ENCODE data around the gene TCERG1L.
"Not testable (repeated sequence)": the region's sequence is repeated elsewhere in the genome, so short reads cannot be mapped to it uniquely, and the experiment has no call there.

The TCERG1L gene, protein sequence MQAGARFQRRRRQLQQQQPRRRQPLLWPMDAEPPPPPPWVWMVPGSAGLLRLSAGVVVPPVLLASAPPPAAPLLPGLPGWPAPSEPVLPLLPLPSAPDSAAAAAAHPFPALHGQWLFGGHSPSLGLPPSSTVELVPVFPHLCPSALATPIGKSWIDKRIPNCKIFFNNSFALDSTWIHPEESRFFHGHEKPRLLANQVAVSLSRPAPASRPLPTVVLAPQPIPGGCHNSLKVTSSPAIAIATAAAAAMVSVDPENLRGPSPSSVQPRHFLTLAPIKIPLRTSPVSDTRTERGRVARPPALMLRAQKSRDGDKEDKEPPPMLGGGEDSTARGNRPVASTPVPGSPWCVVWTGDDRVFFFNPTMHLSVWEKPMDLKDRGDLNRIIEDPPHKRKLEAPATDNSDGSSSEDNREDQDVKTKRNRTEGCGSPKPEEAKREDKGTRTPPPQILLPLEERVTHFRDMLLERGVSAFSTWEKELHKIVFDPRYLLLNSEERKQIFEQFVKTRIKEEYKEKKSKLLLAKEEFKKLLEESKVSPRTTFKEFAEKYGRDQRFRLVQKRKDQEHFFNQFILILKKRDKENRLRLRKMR

DNA sequence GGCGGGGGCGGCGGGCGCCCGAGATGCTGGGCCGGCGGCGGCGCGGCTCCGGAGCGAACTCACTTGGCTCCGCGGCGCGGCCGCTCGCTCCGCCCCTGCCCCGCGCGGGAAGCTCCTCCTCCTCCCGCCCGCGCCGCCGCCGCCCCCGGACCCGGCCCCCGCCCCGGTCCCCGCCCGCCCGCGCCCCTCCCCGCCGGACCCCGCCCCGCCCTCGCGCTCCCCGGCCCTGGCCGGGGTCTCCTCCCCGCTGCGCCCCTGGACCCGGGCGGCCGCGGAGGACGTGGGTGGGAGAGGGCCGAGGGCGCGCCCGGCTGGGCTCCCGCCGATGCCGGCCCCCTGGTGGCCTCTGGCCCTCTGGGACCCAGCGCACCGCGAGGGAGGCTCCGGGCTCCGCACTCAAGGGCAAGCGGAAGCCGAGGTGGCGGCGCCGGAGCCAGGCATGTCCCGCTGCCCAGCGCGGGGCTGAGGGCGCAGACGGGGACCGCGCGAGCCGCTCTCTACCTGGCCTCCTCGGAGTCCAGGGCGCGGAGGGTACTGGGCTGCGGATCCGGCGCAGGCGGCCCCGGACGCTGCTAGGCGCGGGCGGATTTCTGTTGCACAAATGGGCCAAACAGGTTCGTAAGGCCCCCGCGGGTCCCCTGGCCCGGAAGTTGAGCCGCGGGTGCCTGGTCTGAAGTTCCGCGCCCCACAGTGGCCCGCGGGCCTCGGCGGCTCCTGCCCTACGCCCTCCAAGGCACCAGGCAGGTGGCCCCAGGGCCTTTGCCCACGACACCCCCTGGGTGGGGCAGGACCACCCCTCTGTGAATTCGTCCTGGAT, at the start of gene TCERG1L:
TCERG1L (minus strand) TSS at position 61 of the 817 bp plus-strand sequence. CDS start 86 bp downstream, outside the sequence.
- ATAC-seq = peak; percentile 40

DNA sequence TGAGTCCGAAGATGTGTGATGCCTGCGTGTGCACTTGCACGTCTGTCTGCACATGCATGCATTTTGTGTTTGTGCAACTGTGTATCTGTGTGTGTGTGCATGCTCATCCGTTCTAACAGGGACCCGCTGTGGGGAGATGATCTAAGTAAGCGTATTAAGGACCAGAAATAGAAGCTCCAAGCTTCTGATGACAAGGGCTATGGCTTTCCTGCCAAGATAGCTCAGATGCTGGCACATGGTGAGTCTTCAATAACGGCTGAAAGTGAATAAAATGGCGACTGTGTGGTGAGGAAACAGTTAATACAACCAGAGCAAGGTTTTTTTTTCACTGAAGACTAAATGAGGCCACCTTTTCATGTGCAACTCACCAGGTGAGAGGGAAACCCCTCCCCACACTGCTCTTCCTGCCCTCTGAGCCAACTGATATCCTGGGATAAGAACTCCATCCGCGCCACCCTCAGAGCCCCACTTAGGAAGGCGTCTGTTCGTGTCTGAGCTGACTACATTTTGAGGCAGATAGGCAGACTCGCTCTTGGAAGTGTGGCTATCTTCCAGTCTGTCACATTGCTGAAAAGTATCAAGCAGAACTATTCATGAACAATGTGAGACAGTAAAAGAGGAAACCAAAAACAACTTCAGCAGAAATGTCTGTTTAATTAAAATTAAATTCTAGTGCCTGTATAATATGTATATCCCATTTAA, 47.4 kb upstream of the TCERG1L start:
- ATAC-seq = no peak
- DNase-seq = no peak

More for the DNA sequence above, at the start of gene TCERG1L:
- DNase-seq = peak; percentile 21

- ATAC-seq = no peak
- no peak for DNase-seq
These were observed 44.9 kb upstream of the TCERG1L start for GRCh38 chr10:131356442-131356841.

DNA sequence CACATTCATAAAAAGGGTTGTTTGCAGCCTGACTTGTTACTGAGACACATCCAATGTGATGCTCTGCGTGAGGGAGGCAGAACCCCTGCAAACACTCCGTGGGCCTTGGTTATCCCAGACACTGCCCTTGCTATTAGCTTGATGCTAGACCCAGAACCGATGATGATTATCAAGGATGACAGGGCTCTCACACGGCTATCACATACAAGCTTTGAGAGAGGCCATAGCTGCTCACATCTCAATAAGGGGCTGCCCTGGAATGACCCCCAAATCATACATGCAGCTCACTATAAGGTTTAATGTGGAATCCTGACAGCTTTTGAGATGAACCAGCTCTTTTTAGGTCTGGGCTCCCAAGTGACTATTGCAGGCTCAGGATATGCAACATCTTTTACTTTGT, 44.4 kb upstream of the TCERG1L start:
- DNase-seq (no peak), ATAC-seq (no peak)

DNA sequence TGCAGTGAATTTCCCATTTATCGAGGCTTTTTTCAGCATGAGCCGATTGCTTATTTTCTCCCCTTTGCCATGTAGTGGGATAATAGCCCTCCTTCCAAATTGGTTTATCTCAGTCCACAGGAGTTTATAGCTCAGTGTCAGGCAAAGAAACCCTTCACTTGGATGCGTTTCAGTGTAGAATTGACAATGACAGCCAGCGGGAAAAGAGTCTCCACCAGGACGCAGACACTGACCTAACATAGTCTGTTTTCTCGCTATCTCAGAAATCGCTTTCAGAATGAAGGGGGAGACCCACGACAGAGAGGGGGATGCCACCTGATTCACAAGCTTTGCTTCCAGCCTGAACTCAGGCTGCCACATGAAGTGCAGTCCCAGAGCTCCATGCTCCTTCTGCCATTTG, 43.5 kb upstream of the TCERG1L start:
- ATAC-seq (no peak), DNase-seq (no peak)

GRCh38 chr10:131354380-131354779, 42.9 kb upstream of the TCERG1L start:
- ATAC-seq (no peak), DNase-seq (no peak)

GRCh38 chr10:131352765-131353290, 41.3 kb upstream of the TCERG1L start:
- DNase-seq (no peak), ATAC-seq (no peak)

DNA sequence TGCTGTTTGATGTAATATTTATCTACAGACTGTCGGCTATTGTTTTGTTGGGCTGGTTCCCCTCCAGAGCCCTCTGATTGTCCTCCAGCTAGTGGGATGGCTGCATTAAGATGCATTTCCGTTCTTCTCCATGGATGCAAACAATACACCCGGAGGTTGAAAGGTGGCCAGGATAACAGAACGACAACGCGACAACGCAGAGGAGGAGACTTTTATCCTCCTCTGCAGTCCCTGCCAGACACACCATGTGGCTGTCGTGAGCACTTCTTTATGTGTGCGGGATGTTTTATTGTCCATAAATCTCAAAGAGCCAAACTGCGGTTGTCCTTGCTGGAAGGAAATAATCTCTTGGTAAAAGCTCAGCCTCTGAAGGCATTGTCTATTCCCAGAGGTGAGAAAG, 39.1 kb upstream of the TCERG1L start:
- no peak for ATAC-seq
- DNase-seq = no peak

- DNase-seq (no peak), ATAC-seq (no peak)
These were observed 38.7 kb upstream of the TCERG1L start for GRCh38 chr10:131350245-131350644.

DNA sequence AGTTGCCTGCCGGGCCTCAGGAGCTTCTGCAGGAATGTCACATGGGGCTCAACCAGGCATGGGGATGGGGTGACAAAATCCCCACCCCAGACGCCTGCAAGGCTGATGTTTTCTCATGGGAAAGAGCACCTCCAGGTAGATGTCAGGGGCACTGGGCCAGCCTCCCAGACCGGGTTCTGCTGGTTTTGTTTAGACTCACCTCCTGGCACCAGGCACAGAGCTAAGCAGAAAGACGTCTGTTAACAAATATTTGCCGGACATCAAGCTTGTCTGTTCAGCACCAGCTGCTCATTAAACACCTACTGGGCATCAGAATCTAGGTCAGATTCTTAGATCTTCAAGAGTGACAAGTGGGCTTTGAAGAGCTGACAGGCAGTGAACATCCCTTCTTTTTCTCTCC, 34.9 kb upstream of the TCERG1L start:
- ATAC-seq = no peak

GRCh38 chr10:131345691-131346090, 34.2 kb upstream of the TCERG1L start:
- ATAC-seq (no peak), DNase-seq (no peak)

More for the DNA sequence above, 34.9 kb upstream of the TCERG1L start:
- no peak for DNase-seq

DNA sequence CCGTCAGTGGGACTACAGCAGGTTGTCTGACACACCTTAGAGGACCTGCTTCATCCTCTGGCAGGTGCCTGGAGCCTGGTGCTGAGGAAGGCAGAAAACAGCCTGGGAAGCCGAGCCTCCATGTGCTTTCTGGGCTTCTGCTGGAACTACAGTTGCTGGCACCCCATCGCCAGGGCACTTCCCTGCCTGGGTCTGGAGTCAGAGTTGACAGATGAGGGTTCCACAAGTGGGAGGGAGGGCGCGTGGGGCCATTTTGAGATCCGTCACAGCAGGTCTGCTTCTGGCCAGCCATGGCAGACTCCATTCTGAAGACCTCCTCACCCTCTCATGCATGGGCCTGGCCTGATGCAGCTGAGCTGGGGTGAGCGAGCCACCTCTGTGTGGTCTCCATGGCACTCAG, 33.2 kb upstream of the TCERG1L start:
- ATAC-seq = no peak
- no peak for DNase-seq

- ATAC-seq (no peak), DNase-seq (no peak)
These were observed 26.2 kb upstream of the TCERG1L start for GRCh38 chr10:131337741-131338140.

- ATAC-seq (no peak), DNase-seq (no peak)
These were observed 21.3 kb upstream of the TCERG1L start for GRCh38 chr10:131332821-131333220.

GRCh38 chr10:131323880-131324279, 12.4 kb upstream of the TCERG1L start:
- ATAC-seq (no peak), DNase-seq (no peak)

DNA sequence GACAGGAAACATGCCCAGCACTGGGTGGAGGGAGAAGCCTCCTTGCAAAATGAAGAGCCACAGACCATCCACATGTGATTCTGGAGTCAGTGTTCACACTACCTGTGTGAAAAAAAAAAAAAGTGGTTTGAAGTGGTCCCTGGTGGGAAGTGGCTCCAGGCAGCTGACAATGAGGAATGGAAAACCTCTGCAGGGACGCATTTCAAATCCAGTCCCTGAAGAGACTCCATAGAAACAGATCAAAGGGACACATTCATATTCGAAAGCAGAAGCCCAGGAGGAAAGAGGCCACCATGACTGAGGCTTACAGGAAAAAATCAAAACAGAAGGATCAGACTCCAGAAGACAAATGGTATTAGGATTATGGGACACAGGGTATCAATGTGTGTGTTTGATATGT, 11.5 kb upstream of the TCERG1L start:
- DNase-seq = no peak
- no peak for ATAC-seq

DNA sequence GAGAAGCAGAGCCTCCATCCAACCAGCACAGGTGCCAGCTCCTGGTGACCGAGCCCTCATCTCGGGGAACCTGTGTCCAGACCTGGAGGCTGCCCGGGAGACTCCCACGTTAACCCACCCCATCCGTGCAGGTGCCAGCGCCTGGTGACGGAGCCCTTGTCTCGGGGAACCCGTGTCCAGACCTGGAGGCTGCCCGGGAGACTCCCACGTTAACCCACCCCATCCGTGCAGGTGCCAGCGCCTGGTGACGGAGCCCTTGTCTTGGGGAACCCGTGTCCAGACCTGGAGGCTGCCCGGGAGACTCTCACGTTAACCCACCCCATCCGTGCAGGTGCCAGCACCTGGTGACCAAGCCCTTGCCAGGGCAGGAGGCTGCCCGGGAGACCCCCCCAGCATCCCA, 11.1 kb upstream of the TCERG1L start:
- ATAC-seq, DNase-seq: not testable (repeated sequence)

DNA sequence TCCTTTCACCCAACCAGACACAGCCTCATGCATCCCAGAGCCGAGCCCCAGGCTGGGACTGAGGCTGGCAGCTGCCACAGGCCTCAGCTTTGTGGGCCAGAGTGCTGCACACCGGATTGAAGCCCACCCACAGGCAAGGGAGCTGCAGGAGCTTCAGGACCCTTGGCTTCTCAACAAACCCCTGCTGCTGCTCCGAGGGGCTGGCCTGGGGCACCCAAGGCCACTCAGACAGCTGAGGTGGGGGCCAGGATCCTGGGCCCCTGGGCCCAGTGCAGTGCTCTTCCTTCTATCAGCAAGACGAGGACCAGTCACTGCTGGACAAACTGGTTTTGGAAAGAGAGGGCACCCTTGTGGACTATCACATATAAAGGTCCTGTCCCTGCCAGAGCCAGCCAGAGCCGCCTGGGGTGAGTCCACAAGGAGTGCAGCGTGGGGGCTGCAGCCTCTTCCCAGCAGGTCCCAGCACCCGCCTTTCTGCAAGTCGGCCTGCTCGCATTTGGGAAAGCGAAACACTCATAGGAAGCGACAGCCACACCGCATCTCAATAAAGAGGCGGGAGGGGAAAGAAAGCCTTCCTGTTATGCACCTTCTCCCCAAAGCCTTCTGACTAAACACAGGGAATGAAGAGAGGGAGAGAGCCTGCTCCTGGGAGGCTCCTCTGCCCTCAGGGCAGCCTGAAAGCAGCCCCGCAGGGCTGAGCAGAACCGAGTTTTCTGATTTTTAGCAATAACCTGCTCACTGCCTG, 9.5 kb upstream of the TCERG1L start:
- ATAC-seq = no peak
- no peak for DNase-seq

GRCh38 chr10:131318814-131319213, 7.3 kb upstream of the TCERG1L start:
- ATAC-seq (no peak), DNase-seq (no peak)

DNA sequence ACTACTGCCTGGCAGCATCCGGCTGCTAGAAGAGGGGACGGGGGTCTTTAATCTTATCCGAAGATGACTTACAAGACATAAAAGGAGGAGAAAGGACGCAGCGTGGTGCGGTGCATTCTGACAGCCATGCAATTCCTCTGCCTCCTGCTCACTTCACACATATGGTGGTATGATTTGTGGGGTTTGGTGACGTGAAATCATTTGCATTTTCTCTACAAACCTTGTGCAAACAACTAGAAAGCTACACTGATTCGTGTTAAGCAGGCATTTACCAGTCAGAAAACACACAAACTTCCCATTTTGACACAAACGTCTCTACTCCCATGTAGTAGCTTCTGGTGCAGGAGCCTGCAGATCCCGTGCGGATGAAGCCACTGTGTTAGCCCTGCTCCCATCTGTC, 6.8 kb upstream of the TCERG1L start:
- no peak for ATAC-seq
- DNase-seq = no peak

- DNase-seq (no peak), ATAC-seq (no peak)
These were observed 5.0 kb upstream of the TCERG1L start for GRCh38 chr10:131316321-131317075.

Data from stimulated activated naive CD8-positive, alpha-beta T cell treated with anti-CD3 and anti-CD28 coated beads, Interleukin-15, Interleukin-2, amounts not matched to agents 100 U/mL and 50 U/mL, for 24 hours (primary cell).